Smooth muscle cell (in vitro differentiated cells): Measurements from ENCODE around the gene TMIGD2. TPM values are rescaled to one million over a fixed set of nuclear protein-coding genes. Genes with fewer than 3 reads are reported as not detected.

Experiments used
- DNase-seq: peaks from one replicate; lab custom pipeline; 2025; ENCODE audit not compliant: unreplicated experiment; lab: John Stamatoyannopoulos, UW
- H2AFZ ChIP-seq: fragments of 200-600 bp; sonication (generic); 2 replicates; pipeline ENCODE4 v1.6.0; 2016; ENCODE audit warnings: antibody characterized with exemption, low read depth, mild to moderate bottlenecking
- H3F3A ChIP-seq: fragments of 200-600 bp; sonication (generic); 2 replicates; pipeline ENCODE4 v1.6.0; 2017; ENCODE audit warnings: antibody characterized with exemption, low read depth
- H3K27ac ChIP-seq: fragments of 200-600 bp; sonication (generic); 2 replicates; pipeline ENCODE4 v1.5.1; 2016; ENCODE audit warnings: low read depth, mild to moderate bottlenecking
- H3K27me3 ChIP-seq: fragments of 200-600 bp; sonication (generic); 2 replicates; pipeline ENCODE4 v1.6.1; 2016; ENCODE audit warnings: low read depth, mild to moderate bottlenecking
- H3K36me3 ChIP-seq: fragments of 200-600 bp; sonication (generic); 2 replicates; pipeline ENCODE4 v1.5.1; 2016; ENCODE audit warnings: low read depth
- H3K4me1 ChIP-seq: fragments of 200-600 bp; sonication (generic); 2 replicates; pipeline ENCODE4 v1.5.1; 2016; ENCODE audit warnings: low read depth
- H3K4me2 ChIP-seq: fragments of 200-600 bp; sonication (generic); 2 replicates; pipeline ENCODE4 v1.6.0; 2016; ENCODE audit warnings: mild to moderate bottlenecking
- H3K4me3 ChIP-seq: fragments of 200-600 bp; sonication (generic); 2 replicates; pipeline ENCODE4 v1.5.1; 2016; ENCODE audit warnings: mild to moderate bottlenecking
- H3K79me2 ChIP-seq: fragments of 200-600 bp; sonication (generic); 2 replicates; pipeline ENCODE4 v1.6.0; 2016; ENCODE audit warnings: low read depth, mild to moderate bottlenecking
- H3K9ac ChIP-seq: fragments of 200-600 bp; sonication (generic); 2 replicates; pipeline ENCODE4 v1.6.0; 2016; ENCODE audit warnings: low read depth
- H3K9me3 ChIP-seq: fragments of 200-600 bp; sonication (generic); replicated peaks from 2 replicates; pipeline ENCODE4 v1.5.1; 2016; ENCODE audit warnings: low read depth
- H4K20me1 ChIP-seq: fragments of 200-600 bp; sonication (generic); 2 replicates; pipeline ENCODE4 v1.6.0; 2016; ENCODE audit warnings: low read depth
- CTCF ChIP-seq: fragments of 200-600 bp; sonication (generic); IDR thresholded peaks from 2 replicates; pipeline ENCODE4 v1.5.1; 2017; ENCODE audit warnings: borderline replicate concordance, mild to moderate bottlenecking, antibody characterized with exemption; ENCODE audit not compliant: insufficient read depth, poor library complexity, severe bottlenecking
- WGBS: methylation state at CpG from one replicate; pipeline ENCODE4 v1.1.7; 2016; ENCODE audit warnings: low lambda C conversion rate; 5-methylcytosine and 5-hydroxymethylcytosine counted together
- polyA plus RNA-seq: library from polyadenylated mRNA; unstranded; fragments of >200 nt; fragmentation: Nextera tagmentation; extraction: Ambion mirVana; gene quantifications from 2 replicates; pipeline ENCODE4 v1.2.1, GENCODE V29; 2016
- total RNA-seq: library from RNA; depleted of rRNA; stranded (reverse); fragments of >200 nt; gene quantifications from 2 replicates; pipeline ENCODE4 v1.2.3, GENCODE V29; 2014

TMIGD2 gene
- total and polyA plus RNA-seq, 2 experiments from 2014 or later, result not detected

- Histone ChIP-seq H3K36me3 (no peaks in the 10 kb centered on the region), H3F3A (no peaks in the 10 kb centered on the region), H3K9ac (no peak overlapping the region), H3K4me2 (no peak overlapping the region), H3K4me3 (no peak overlapping the region), H3K27ac (no peak overlapping the region), H4K20me1 (no peaks in the 10 kb centered on the region), H3K4me1 (no peaks in the 10 kb centered on the region), H2AFZ (no peak overlapping the region), H3K27me3 (no peaks in the 10 kb centered on the region), H3K79me2 (no peaks in the 10 kb centered on the region), H3K9me3 (no peaks in the 10 kb centered on the region)
- WGBS, result 45% methylated on average over 21 of the region's 21 CpGs
- peak; percentile 82 for TF ChIP-seq CTCF
- DNase-seq, result no peak
These were observed 34.9 kb downstream of the TMIGD2 start for GRCh38 chr19:4267101-4267900.

GRCh38 chr19:4266253-4267000 is 35.8 kb downstream of the TMIGD2 start:
- Histone ChIP-seq H3K4me3 (no peak overlapping the region), H3K9ac (no peak overlapping the region), H4K20me1 (no peaks in the 10 kb centered on the region), H3K4me2 (no peak overlapping the region), H2AFZ (no peak overlapping the region), H3K36me3 (no peaks in the 10 kb centered on the region), H3K27me3 (no peaks in the 10 kb centered on the region), H3F3A (no peaks in the 10 kb centered on the region), H3K27ac (no peak overlapping the region), H3K4me1 (no peaks in the 10 kb centered on the region), H3K9me3 (no peaks in the 10 kb centered on the region), H3K79me2 (no peaks in the 10 kb centered on the region)
- TF ChIP-seq CTCF, result no peak
- DNase-seq, result no peak
- WGBS, result 94% methylated on average over 18 of the region's 18 CpGs

GRCh38 chr19:4264812-4265211 is 37.4 kb downstream of the TMIGD2 start:
- whole genome bisulfite sequencing, result 93% methylated on average over 4 of the region's 4 CpGs

More at GRCh38 chr19:4264812-4265211, 37.4 kb downstream of the TMIGD2 start:
- Histone ChIP-seq H3K4me3 (no peak overlapping the region), H3F3A (no peaks in the 10 kb centered on the region), H3K9me3 (no peaks in the 10 kb centered on the region), H3K4me2 (no peak overlapping the region), H3K9ac (no peak overlapping the region), H3K36me3 (no peaks in the 10 kb centered on the region), H3K27me3 (no peaks in the 10 kb centered on the region), H2AFZ (no peak overlapping the region), H3K4me1 (no peaks in the 10 kb centered on the region), H4K20me1 (no peaks in the 10 kb centered on the region), H3K79me2 (no peaks in the 10 kb centered on the region), H3K27ac (no peak overlapping the region)
- no peak for TF ChIP-seq CTCF
- no peak for DNase-seq
